Activated CD4-positive, alpha-beta T cell treated with anti-CD3 and anti-CD28 coated beads, Interleukin-2, amount 50 U/mL, for 16 hours (primary cell): Measurements from ENCODE around the gene AFF3.

Experiments
- DNase-seq: peaks from one replicate; pipeline ENCODE4 v3.0.0-alpha.2; 2020

Gene AFF3

DNA sequence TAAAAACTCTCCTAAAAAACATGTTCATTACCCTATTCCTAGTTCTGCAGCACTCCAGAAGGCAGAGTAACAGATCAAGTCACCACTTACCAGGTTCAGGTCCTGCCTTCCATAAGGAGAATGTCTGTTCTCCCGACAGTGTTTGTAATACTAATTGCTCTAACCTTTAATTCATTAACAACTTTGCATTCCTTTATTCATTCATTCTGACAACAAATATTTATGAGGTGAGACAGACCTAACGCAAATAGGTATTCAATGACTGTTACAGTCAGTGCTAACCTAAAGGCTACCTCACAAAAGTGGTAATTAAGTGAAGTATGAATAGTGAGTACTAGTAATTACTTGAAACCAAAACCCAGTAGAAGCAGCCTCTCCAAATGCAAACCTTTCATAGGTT, 224.0 kb downstream of the AFF3 start:
- no peak for DNase-seq

- no peak for DNase-seq
Measured at GRCh38 chr2:99915108-99915675, 227.2 kb downstream of the AFF3 start.

GRCh38 chr2:99911736-99912135, 230.7 kb downstream of the AFF3 start:
- no peak for DNase-seq

DNA sequence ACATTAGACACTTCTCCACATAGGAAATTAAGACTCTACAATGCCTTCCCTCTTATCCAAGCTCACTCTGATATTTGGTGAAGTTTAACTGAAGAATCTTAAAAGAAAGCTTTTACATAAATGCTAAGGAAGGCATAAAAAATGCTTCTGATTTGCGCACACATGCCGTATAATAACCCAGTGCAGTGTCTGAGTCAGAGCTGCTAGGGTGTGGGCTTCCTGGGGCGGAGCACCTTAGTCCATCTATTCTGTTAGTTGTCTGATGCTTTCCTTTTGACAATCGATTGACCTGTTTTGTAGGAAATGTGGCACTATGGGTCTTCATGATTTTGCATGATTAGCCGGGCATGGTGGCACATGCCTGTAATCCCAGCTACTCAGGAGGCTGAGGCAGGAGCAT, 231.5 kb downstream of the AFF3 start:
- no peak for DNase-seq

- DNase-seq: no peak
Measured at GRCh38 chr2:99905636-99906035, 236.8 kb downstream of the AFF3 start.

- no peak for DNase-seq
Measured at GRCh38 chr2:99905025-99905424, 237.4 kb downstream of the AFF3 start.

DNA sequence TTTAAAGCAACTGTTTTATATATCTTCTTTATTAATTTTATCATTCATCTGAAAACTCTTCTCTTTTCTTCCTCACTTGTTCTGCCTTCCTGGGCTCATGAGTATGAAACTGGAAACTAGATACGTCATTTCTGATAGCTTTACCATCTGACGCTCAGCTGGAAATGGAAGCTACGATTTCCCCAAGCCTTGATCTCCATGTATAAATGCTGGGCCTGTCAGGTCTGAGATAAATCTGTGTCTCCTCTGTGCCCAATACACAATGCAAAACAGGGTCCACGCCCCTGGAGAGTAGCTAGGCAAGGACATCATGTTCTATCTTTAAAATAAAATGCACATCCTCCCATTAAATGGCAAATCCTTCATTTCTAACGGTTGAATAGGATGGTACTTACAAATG, 238.4 kb downstream of the AFF3 start:
- no peak for DNase-seq

DNA sequence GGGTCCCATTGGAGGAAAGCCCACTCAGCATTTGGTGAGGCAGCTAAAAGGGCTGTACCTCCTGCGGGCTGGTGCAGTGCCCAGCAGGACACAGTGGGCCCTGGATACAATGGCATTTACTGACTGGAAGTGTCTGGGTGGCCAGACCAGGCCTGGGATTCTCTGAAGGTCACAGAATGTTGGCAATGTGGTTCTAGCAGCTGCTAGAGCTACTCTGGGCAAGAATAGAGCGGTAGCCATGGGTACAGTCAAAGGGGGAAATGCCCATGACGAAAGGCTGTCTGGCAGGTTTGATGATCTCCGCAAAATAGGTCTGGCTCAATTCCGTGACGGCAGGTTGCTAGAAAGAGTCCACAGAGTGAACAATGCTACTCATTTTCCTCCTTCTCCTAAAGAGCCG, 241.8 kb downstream of the AFF3 start:
- DNase-seq: no peak

- no peak for DNase-seq
Measured at GRCh38 chr2:99899882-99900281, 242.5 kb downstream of the AFF3 start.

DNA sequence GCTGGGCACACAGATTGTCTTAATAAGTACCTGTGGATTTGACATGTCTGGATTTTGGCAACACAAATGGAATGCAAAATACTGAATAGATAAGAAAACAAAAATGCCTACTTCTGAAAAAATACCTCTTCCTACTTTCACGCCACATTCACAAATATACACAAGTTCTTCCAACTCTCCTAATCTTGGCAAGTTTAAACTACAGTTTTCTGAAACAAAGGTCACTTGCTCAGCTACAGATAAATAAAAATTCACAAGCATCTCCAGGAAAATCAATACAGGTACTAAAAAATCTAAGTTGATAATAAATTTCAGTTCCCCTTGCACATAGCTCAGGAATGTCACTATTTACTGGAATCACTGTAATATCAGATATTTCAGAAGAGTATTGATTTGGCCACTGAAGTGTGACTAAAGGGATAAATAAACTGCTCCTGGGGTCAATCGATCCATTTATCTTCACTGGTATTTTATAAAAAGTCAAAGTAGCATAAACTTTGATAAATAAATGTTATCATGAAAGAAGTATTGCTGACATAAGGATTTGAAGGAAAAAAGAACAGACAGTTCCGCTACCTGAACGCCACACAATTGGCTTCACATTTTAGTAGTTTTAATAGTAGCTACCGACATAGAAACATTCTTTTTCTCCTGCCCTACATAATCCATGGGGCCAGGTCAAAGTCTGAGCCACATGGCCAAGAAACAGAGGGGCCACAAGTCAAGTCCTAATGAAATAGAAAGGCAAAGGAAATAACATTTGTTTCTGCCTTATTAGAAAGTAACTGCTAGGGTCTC, 243.1 kb downstream of the AFF3 start:
- DNase-seq: no peak

GRCh38 chr2:99898336-99899048, 243.9 kb downstream of the AFF3 start:
- DNase-seq: no peak

- no peak for DNase-seq
Measured at GRCh38 chr2:99891428-99891780, 251.0 kb downstream of the AFF3 start.

- no peak for DNase-seq
Measured at GRCh38 chr2:99890568-99891427, 251.6 kb downstream of the AFF3 start.

DNA sequence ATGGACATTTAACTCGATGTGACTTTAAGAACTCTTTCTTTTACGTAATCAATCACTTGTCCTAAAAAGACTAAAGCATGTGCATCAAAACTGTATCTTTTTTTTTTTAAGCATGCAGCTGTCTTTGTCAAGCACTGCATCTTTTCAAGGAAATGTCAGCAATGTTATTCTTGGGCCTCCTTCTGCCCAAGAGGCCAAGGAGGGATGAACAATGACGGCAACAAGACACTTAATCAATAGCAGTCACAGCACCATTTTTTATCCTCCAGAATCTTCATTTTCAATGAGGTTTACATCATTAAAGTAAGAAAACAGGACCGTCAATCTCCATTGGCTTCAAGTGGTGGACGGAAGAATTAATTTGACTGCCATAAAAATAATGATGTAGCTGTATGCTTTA, 253.8 kb downstream of the AFF3 start:
- no peak for DNase-seq

DNA sequence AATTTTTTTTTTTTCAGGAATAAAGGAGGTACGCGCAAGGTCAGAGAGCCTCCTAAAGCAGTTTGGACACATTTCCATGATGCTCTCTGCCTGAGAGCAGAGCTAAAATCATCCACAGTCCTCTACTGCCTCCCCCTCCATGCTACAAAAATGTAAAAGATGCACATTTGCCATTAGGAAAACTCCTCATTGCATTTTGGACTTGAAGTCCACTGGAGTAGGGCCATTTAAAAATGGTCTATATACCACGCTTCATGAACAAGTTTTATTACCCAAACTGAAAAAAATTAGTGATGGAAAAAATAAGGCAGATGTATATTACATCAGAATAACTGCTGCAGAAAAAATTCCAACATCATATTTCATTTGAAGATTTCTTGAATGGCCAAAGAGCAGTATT, 256.0 kb downstream of the AFF3 start:
- DNase-seq: no peak

DNA sequence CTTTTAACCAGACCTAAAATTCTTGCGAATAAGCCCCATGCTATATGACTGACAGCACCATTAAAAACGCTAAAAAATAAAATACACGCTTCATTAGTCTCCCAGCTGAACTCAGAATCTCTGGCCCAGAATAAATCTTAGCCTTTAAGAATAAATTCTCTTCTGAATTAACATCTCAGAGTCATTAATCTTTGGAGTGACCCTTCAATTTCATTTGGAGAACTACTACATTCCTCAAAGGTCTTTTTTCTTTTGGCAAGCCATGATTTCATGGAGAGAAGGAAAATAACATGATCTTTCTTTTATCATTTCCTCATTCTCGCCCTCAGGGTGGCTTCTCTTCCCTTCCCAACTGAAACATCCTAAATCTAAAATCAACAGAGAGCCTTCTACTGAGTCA, 259.0 kb downstream of the AFF3 start:
- no peak for DNase-seq

DNA sequence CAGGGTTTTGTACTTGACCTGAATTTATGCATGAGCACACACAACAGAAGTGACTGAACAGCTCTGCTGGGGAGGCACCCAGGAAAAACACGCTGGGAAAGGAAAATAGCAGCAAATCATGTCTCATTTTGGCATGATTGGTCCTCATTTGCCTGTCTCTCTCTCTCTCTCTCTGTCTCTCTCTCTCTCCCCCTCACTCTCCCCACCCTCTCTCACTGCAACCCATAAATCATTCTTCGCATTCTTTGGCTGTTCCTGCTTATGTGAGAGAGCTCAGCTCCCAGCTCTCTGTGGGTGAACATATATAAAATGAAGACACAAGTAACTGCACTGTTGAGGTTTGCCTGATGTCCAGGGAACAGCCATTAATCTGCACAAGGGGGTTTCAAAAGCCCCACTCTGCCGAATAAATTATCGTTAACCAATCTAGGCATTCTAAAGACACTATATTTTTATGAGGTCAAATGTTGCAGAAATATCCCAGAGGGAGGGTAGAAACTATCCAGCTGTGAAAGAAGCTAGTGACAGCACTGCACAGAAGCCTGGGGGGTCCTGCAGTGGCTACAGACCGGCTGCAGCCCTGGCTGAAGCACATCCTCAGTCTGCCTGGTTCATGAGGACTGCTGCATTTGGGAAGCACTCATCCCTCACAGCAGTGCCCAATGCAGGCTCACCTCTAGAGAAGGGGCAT, 260.3 kb downstream of the AFF3 start:
- DNase-seq: no peak

DNA sequence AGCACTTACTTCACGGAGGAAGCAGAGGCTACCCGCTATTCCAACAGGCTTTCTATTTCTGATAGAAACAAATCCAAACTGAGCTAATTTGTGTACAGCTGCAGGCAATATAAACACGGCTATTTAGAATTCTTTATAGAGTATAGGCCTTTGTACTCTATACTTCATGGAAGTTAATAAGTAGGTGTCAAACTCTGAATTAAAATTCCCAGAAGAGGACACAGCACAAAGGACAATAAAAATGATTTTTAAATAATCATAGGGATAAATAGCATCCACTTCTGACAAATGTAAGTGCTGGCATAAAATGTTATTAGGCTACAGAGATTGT, 261.5 kb downstream of the AFF3 start:
- DNase-seq: no peak

- no peak for DNase-seq
Measured at GRCh38 chr2:99880148-99880963, 262.0 kb downstream of the AFF3 start.

GRCh38 chr2:99879481-99879880, 262.9 kb downstream of the AFF3 start:
- no peak for DNase-seq

DNA sequence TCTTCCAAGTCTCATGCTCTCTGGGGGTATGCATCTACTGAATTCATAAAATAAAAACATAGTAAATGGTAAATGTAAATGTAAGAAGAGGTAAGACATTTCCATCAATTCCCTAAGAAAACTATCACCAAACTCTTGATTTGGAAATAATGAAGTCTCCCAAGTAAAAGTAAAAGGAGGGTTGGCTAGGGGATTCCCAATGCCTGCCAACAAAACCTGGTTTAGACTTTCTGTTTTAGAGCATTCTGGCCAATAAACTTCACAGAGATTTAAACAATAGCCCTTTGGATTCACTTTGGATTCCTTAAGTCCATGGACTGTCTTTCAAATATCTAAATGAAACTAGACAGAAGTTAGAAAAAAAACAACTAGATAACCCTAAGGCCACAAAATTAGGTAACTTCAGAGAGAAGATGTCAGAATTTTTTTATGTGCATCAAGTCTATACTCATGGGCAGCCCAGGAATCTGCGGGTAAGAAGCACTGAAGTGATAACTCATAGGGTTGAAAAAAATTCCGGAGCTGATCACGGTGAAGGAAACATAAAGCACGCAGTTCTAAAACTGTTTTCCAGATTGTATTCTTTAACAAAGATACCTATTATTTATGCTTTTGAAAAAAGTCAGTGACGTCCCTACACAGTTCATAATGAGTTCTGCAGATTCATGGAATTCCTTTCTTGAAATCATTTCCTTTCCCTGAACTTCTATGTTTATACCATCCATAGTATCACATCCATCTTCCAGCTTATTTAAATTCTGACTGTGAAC, 263.6 kb downstream of the AFF3 start:
- DNase-seq: no peak
